BJ (cell line): ENCODE results near the gene CLASP1. TPM values are rescaled to one million over a fixed set of nuclear protein-coding genes. Genes with fewer than 3 reads are reported as not detected.

Source experiments
- CTCF ChIA-PET: fragments of 350-600 bp; formaldehyde crosslinking; extraction: SDS; loops from one replicate; lab custom pipeline; 2021; ENCODE audit warnings: antibody characterized with exemption, inconsistent platforms; lab: Yijun Ruan, JAX
- POLR2A ChIA-PET: fragments of 300-600 bp; sonication (Branson Sonifier 250); formaldehyde crosslinking; extraction: SDS; loops from one replicate; lab custom pipeline; 2021; ENCODE audit warnings: antibody characterized with exemption; lab: Charles Lee
- DNase-seq: peaks from one replicate; pipeline ENCODE4 v3.0.0-alpha.2; 2011; ENCODE audit warnings: low read depth
- H3K27me3 ChIP-seq: 2 replicates; pipeline ENCODE4 v1.6.0; 2011; ENCODE audit warnings: low read length; ENCODE audit not compliant: control insufficient read depth, insufficient read depth
- H3K36me3 ChIP-seq: 2 replicates; pipeline ENCODE4 v1.5.1; 2011; ENCODE audit warnings: low read length; ENCODE audit not compliant: control insufficient read depth, insufficient read depth
- H3K4me3 ChIP-seq: 2 replicates; pipeline ENCODE4 v1.5.1; 2011; ENCODE audit warnings: low read depth, mild to moderate bottlenecking, control low read depth, low read length
- polyA plus RNA-seq: library from polyadenylated mRNA; depleted of rRNA; stranded (reverse); fragments of >200 nt; gene quantifications from 2 replicates; pipeline ENCODE4 v1.2.3, GENCODE V29; 2011
- TF ChIP-seq, protein P1 (sequence below): IDR thresholded peaks from 2 replicates; pipeline ENCODE4 v1.5.1; 2011; ENCODE audit warnings: low read depth, mild to moderate bottlenecking, control low read depth, inconsistent platforms, low read length, moderate library complexity; ENCODE audit not compliant: insufficient read depth

Gene CLASP1
- polyA plus RNA-seq, 1 experiment: 7.1 TPM

GRCh38 chr2:121670181-121670580 lies 20.9 kb upstream of the CLASP1 start:
- H3K36me3 ChIP-seq: no peaks in the 10 kb centered on the region
- POLR2A ChIA-PET: no interaction called here
- no peak overlapping the region for H3K4me3 ChIP-seq
- CTCF ChIA-PET: interaction anchor here (1.3 to 1.7 kb wide), 2 partner anchors 13 to 17 kb away, joined by 3 to 7 read pairs; no protein-coding TSS in a partner anchor
- H3K27me3 ChIP-seq: no peaks in the 10 kb centered on the region
- no peak for DNase-seq
- TF ChIP-seq, protein P1, sequence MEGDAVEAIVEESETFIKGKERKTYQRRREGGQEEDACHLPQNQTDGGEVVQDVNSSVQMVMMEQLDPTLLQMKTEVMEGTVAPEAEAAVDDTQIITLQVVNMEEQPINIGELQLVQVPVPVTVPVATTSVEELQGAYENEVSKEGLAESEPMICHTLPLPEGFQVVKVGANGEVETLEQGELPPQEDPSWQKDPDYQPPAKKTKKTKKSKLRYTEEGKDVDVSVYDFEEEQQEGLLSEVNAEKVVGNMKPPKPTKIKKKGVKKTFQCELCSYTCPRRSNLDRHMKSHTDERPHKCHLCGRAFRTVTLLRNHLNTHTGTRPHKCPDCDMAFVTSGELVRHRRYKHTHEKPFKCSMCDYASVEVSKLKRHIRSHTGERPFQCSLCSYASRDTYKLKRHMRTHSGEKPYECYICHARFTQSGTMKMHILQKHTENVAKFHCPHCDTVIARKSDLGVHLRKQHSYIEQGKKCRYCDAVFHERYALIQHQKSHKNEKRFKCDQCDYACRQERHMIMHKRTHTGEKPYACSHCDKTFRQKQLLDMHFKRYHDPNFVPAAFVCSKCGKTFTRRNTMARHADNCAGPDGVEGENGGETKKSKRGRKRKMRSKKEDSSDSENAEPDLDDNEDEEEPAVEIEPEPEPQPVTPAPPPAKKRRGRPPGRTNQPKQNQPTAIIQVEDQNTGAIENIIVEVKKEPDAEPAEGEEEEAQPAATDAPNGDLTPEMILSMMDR: no peak

DNA sequence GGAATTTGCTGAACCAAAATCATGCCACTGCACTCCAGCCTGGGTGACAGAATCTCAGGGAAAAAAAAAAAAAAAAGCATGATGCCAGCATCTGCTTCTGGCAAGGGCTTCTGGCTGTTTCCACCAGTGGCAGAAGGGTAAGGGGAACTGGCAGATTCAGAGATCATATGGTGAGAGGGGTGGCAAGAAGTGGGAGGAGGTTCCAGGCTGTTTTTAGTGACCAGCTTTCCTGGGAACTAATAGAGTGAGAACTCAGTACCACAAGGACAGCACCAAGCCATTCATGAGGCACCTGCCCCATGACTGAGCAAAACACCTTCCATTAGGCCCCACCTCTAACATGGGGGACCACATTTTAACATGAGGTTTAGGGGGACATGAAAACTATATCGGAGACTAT lies 18.4 kb upstream of the CLASP1 start:
- ChIA-PET POLR2A (no interaction called here), CTCF (interaction anchor here (0.6 kb wide), 1 partner anchor 64 kb away, joined by 5 read pairs; no protein-coding TSS in a partner anchor)
- no peak overlapping the region for H3K4me3 ChIP-seq
- TF ChIP-seq, protein P1: no peak
- no peaks in the 10 kb centered on the region for H3K27me3 ChIP-seq
- no peak for DNase-seq
- no peaks in the 10 kb centered on the region for H3K36me3 ChIP-seq

GRCh38 chr2:121666042-121666441 lies 16.8 kb upstream of the CLASP1 start:
- no peaks in the 10 kb centered on the region for H3K27me3 ChIP-seq
- DNase-seq: no peak
- TF ChIP-seq, protein P1: no peak
- POLR2A ChIA-PET: interaction anchor here (0.6 kb wide), 1 partner anchor 9 kb away, joined by 16 read pairs; no protein-coding TSS in a partner anchor
- H3K36me3 ChIP-seq: no peaks in the 10 kb centered on the region
- CTCF ChIA-PET: interaction anchor here (1.5 kb wide), 1 partner anchor 9 kb away, joined by 3 read pairs; no protein-coding TSS in a partner anchor
- H3K4me3 ChIP-seq: no peak overlapping the region

DNA sequence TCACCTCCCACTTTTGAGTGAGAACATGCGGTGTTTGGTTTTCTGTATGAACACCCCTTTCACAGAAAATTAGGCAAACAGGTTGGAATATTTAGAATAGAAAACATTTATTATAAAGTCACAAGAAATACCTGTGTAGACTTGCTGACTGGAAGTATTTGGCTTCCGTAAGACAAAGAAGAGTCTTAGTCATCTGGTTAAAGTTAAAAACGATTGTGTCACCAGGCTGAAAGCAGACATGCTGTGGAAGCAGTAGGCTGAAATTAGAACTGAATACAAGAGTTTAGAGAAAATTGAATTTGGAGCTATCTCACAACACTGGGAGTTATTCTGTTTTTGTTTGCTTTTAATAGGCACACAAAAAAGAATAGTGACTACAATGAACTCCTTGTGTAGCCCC lies 16.2 kb upstream of the CLASP1 start:
- ChIA-PET CTCF (interaction anchor here (1.5 kb wide), 1 partner anchor 9 kb away, joined by 3 read pairs; no protein-coding TSS in a partner anchor), POLR2A (no interaction called here)
- H3K27me3 ChIP-seq: no peaks in the 10 kb centered on the region
- TF ChIP-seq, protein P1: no peak
- no peaks in the 10 kb centered on the region for H3K36me3 ChIP-seq
- DNase-seq: no peak
- H3K4me3 ChIP-seq: no peak overlapping the region

- TF ChIP-seq, protein P1: no peak
- H3K36me3 ChIP-seq: no peaks in the 10 kb centered on the region
- no peak for DNase-seq
- no peaks in the 10 kb centered on the region for H3K27me3 ChIP-seq
- H3K4me3 ChIP-seq: no peak overlapping the region
- ChIA-PET CTCF (no interaction called here), POLR2A (no interaction called here)
Measured at GRCh38 chr2:121664713-121665112, 15.5 kb upstream of the CLASP1 start.
